K562 (cell line): ENCODE results near the gene INSM1. TPM values are rescaled to one million over a fixed set of nuclear protein-coding genes. Genes with fewer than 3 reads are reported as not detected.

Experiments
- ATAC-seq: fragments of 200-7000 bp; cut with Tn5 transposase; 3 replicates; pipeline ENCODE4 v1.9.1; 2020; ENCODE audit warnings: moderate library complexity
- BruUV-seq: library from RNA; stranded (reverse); fragments of 400-500 nt; replicated peaks from 2 replicates; lab custom pipeline; 2021; lab: Mats Ljungman, UMichigan
- CTCF ChIA-PET: fragments of 300-600 bp; formaldehyde crosslinking; extraction: SDS; loops from one replicate; lab custom pipeline; 2021; ENCODE audit warnings: low intra/inter-chr PET ratio; lab: Yijun Ruan, JAX
- POLR2A ChIA-PET: fragments of 300-600, 350-650 bp; sonication (Branson Sonifier 250); formaldehyde crosslinking; extraction: SDS; loops from one replicate; lab custom pipeline; 2021; ENCODE audit warnings: antibody characterized with exemption, inconsistent platforms; lab: Yijun Ruan, JAX
- DNase-seq, 4 experiments: peaks; one replicate each; pipeline versions ENCODE4 v3.0.0 to v3.0.0-alpha.2; 2011 to 2018; ENCODE audit warnings: low spot score in 3 of 4, mixed read lengths in 3 of 4; ENCODE audit errors: extremely low read depth in 1 of 4
- FAIRE-seq: peaks from 2 replicates; lab custom pipeline; 2011; peaks lifted over from hg19 to GRCh38; lab: Jason Lieb, UNC
- H2AFZ ChIP-seq: 2 replicates; pipeline ENCODE4 v1.6.0; 2011; ENCODE audit warnings: low read depth, low read length, control low read depth, inconsistent platforms
- H3K27ac ChIP-seq: fragments of 200-600 bp; 3 replicates; pipeline ENCODE4 v1.8.0; 2011; ENCODE audit warnings: low read depth, mild to moderate bottlenecking, control low read depth, inconsistent platforms, low read length, moderate library complexity, mixed read lengths; ENCODE audit errors: extremely low read depth
- H3K27me3 ChIP-seq, 2 experiments: fragments of 300-600 bp in 1 of 2; 2 replicates in 1 of 2; 3 replicates in 1 of 2; pipeline versions ENCODE4 v1.6.0 to v1.8.0; 2011; ENCODE audit warnings: inconsistent platforms in 2 of 2, low read length in 2 of 2, mild to moderate bottlenecking in 1 of 2, mixed read lengths in 1 of 2, moderate library complexity in 1 of 2; ENCODE audit not compliant: control insufficient read depth in 2 of 2, insufficient read depth in 2 of 2
- H3K36me3 ChIP-seq: fragments of 300-600 bp; 3 replicates; pipeline ENCODE4 v1.8.0; 2011; ENCODE audit warnings: mild to moderate bottlenecking, low read length, inconsistent platforms; ENCODE audit not compliant: control insufficient read depth, insufficient read depth
- H3K4me1 ChIP-seq, 2 experiments: fragments of 200-600 bp in 1 of 2; replicated peaks in 1 of 2; 2 replicates in 1 of 2; 3 replicates in 1 of 2; pipeline versions ENCODE4 v1.5.1 to v1.8.0; 2011; ENCODE audit warnings: inconsistent platforms in 2 of 2, low read length in 2 of 2, mild to moderate bottlenecking in 1 of 2, mixed read lengths in 1 of 2, moderate library complexity in 1 of 2; ENCODE audit not compliant: control insufficient read depth in 2 of 2, insufficient read depth in 2 of 2
- H3K4me2 ChIP-seq: 2 replicates; pipeline ENCODE4 v1.6.1; 2011; ENCODE audit warnings: low read length, control low read depth, inconsistent platforms, mixed read lengths; ENCODE audit not compliant: insufficient read depth
- H3K4me3 ChIP-seq: fragments of 200-600 bp; sonication (generic), shearing (Covaris generic); 2 replicates; pipeline ENCODE4 v1.5.1; 2016; ENCODE audit warnings: control low read depth, inconsistent platforms
- H3K79me2 ChIP-seq: fragments of 200-600 bp; 3 replicates; pipeline ENCODE4 v1.8.0; 2011; ENCODE audit warnings: low read length, inconsistent platforms; ENCODE audit not compliant: control insufficient read depth, insufficient read depth
- H3K9ac ChIP-seq, 2 experiments: 2 replicates each; pipeline versions ENCODE4 v1.6.0 to v1.6.1; 2011; ENCODE audit warnings: low read depth in 2 of 2, low read length in 2 of 2, control low read depth in 1 of 2, inconsistent platforms in 1 of 2, mild to moderate bottlenecking in 1 of 2, mixed read lengths in 1 of 2; ENCODE audit not compliant: insufficient read depth in 1 of 2
- H3K9me1 ChIP-seq: one replicate; pipeline ENCODE4 v1.6.0; 2011; ENCODE audit warnings: inconsistent platforms, mild to moderate bottlenecking, low read length, moderate library complexity; ENCODE audit not compliant: control insufficient read depth, insufficient read depth
- H3K9me3 ChIP-seq: replicated peaks from 2 replicates; pipeline ENCODE4 v1.5.1; 2011; ENCODE audit warnings: low read depth, low read length, inconsistent platforms; ENCODE audit not compliant: control insufficient read depth, insufficient read depth
- H4K20me1 ChIP-seq: replicated peaks from 2 replicates; pipeline ENCODE4 v1.6.1; 2011; ENCODE audit warnings: low read length, inconsistent platforms, mixed read lengths; ENCODE audit not compliant: control insufficient read depth, insufficient read depth
- HSF4 ChIP-seq: fragments of 250-450 bp; sonication (Bioruptor Pico); IDR thresholded peaks from 2 replicates; pipeline ENCODE4 v2.1.2; 2022; ENCODE audit warnings: mild to moderate bottlenecking, moderate library complexity, borderline replicate concordance
- SAFB ChIP-seq: fragments of 200-400 bp; formaldehyde crosslinking; IDR thresholded peaks from 2 replicates; pipeline ENCODE4 v1.6.1; 2017; ENCODE audit warnings: low read depth, low read length, borderline replicate concordance
- ZNF212 ChIP-seq: fragments of 450-650 bp; formaldehyde crosslinking; IDR thresholded peaks from 2 replicates; pipeline ENCODE4 v1.4.0; 2020; ENCODE audit warnings: mild to moderate bottlenecking
- ZNF639 ChIP-seq, 2 experiments: fragments of 200-800 bp in 1 of 2; sonication (Bioruptor generic) in 1 of 2; sonication (generic) in 1 of 2; formaldehyde crosslinking in 1 of 2; IDR thresholded peaks in 1 of 2; conservative IDR thresholded peaks in 1 of 2; 2 replicates each; pipeline versions ENCODE4 v1.5.0 to v1.6.1; 2016 to 2020; ENCODE audit warnings: missing compliant biosample characterization in 1 of 2, missing genetic modification characterization in 1 of 2, missing genetic modification reagents in 1 of 2
- WGBS: fragments of 100-300 bp; shearing (Covaris generic); methylation state at CpG from one replicate; pipeline ENCODE4 v1.1.6; 2016; ENCODE audit warnings: low coverage, mixed read lengths; ENCODE audit not compliant: insufficient coverage; ENCODE audit errors: missing lambda C conversion rate; 5-methylcytosine and 5-hydroxymethylcytosine counted together
- in situ Hi-C: fragments of 300-500 bp; cut with MboI; formaldehyde crosslinking; loops from 4 replicates; pipeline ENCODE4 v1.15.0; 2018; ENCODE audit warnings: inconsistent platforms, mixed read lengths
- intact Hi-C: fragments of 100-400 bp; cut with micrococcal nuclease; formaldehyde crosslinking; loops from 2 replicates; pipeline ENCODE4 v1.14.2; 2022
- polyA plus RNA-seq, 8 experiments: library from polyadenylated mRNA; depleted of rRNA in 4 of 8; stranded (reverse) in 5 of 8; unstranded in 3 of 8; fragments of >200 nt; fragmentation: Nextera tagmentation in 2 of 8; fragmentation: Illumina TruSeq in 1 of 8; extraction: Ambion mirVana in 2 of 8; extraction: Trizol in 1 of 8; gene quantifications; 2 replicates each; pipeline versions ENCODE4 v1.2.1 to v1.2.3, GENCODE V29; 2011 to 2014; ENCODE audit warnings: inconsistent platforms in 1 of 8, missing spikeins in 1 of 8
- total RNA-seq, 7 experiments: library from RNA; depleted of rRNA in 6 of 7; stranded (reverse); fragments of >200 nt in 6 of 7; fragmentation: Illumina TruSeq in 2 of 7; extraction: Trizol in 2 of 7; gene quantifications; 2 replicates each; pipeline versions ENCODE4 v1.2.1 to v1.2.3, GENCODE V29; 2011 to 2021; ENCODE audit warnings: low replicate concordance in 1 of 7
- TF ChIP-seq, protein P1 (sequence below): IDR thresholded peaks from 2 replicates; pipeline ENCODE4 v1.6.1; 2014; ENCODE audit warnings: antibody characterized with exemption
- TF ChIP-seq, protein P2 (sequence below): fragments of 250-450 bp; sonication (Bioruptor Pico); IDR thresholded peaks from 2 replicates; pipeline ENCODE4 v1.8.0; 2021; ENCODE audit warnings: mild to moderate bottlenecking, moderate library complexity
- TF ChIP-seq, protein P3 (sequence below): fragments of 250-450 bp; sonication (Bioruptor Pico); IDR thresholded peaks from 2 replicates; pipeline ENCODE4 v1.5.0; 2021
- TF ChIP-seq, protein P4 (sequence below), 2 experiments: fragments of 450-650 bp; IDR thresholded peaks; 2 replicates each; pipeline ENCODE4 v1.6.1; 2018; ENCODE audit warnings: mild to moderate bottlenecking in 2 of 2, low read depth in 1 of 2; ENCODE audit not compliant: partially characterized antibody in 2 of 2

Gene INSM1
- total and polyA plus RNA-seq, 9 of the 15 experiments (the other 6 are each of a cell fraction or from before 2014, with no cell fraction given) = not detected

DNA sequence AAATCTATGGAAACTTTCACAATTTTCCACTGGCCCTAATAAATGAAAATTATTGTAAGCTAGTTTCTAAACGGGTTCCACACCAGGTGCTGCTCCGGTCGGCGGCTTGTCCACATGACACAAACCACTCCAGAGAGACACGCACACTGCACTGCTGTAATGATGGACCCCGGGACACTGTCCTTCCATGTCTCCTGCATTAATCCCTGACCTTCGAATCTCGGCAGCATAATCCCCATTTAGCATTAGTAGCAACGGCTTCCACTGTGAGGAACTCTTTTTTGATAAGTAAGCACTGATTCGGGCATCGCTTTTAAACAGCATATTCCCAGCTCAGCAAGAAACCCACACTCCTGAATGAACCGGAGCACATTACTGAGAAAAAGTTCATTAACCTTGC lies 43.5 kb downstream of the INSM1 start:
- H4K20me1 ChIP-seq = no peaks in the 10 kb centered on the region; the same call in 1 of the 2 replicates
- H3K27ac ChIP-seq = no peak overlapping the region
- no peak overlapping the region for H3K9ac ChIP-seq
- H3K9me1 ChIP-seq = no peaks in the 10 kb centered on the region
- no peaks in the 10 kb centered on the region for H3K9me3 ChIP-seq
- DNase-seq (no peak), FAIRE-seq (no peak), ATAC-seq (no peak)
- H3K36me3 ChIP-seq = no peaks in the 10 kb centered on the region
- no peaks in the 10 kb centered on the region for H3K4me1 ChIP-seq
- no peaks in the 10 kb centered on the region for H3K79me2 ChIP-seq
- intact Hi-C loops = no loop called here
- WGBS = 22% methylated on average over 9 of the region's 12 CpGs
- ChIA-PET POLR2A (no interaction called here), CTCF (no interaction called here)
- in situ Hi-C loops = no loop called here
- no TSS peak for BruUV-seq
- no peak overlapping the region for H3K4me3 ChIP-seq
- H2AFZ ChIP-seq = no peak overlapping the region
- H3K27me3 ChIP-seq = peaks cover 0 to 9% of the 10 kb centered on the region in 2 experiments; a peak in 3 of 5 replicates
- no peak overlapping the region for H3K4me2 ChIP-seq
- TF ChIP-seq, protein P1, sequence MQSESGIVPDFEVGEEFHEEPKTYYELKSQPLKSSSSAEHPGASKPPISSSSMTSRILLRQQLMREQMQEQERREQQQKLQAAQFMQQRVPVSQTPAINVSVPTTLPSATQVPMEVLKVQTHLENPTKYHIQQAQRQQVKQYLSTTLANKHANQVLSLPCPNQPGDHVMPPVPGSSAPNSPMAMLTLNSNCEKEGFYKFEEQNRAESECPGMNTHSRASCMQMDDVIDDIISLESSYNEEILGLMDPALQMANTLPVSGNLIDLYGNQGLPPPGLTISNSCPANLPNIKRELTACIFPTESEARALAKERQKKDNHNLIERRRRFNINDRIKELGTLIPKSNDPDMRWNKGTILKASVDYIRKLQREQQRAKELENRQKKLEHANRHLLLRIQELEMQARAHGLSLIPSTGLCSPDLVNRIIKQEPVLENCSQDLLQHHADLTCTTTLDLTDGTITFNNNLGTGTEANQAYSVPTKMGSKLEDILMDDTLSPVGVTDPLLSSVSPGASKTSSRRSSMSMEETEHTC = no peak
- TF ChIP-seq, protein P2, sequence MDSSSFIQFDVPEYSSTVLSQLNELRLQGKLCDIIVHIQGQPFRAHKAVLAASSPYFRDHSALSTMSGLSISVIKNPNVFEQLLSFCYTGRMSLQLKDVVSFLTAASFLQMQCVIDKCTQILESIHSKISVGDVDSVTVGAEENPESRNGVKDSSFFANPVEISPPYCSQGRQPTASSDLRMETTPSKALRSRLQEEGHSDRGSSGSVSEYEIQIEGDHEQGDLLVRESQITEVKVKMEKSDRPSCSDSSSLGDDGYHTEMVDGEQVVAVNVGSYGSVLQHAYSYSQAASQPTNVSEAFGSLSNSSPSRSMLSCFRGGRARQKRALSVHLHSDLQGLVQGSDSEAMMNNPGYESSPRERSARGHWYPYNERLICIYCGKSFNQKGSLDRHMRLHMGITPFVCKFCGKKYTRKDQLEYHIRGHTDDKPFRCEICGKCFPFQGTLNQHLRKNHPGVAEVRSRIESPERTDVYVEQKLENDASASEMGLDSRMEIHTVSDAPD (CRISPR knock-in tag) = no peak
- TF ChIP-seq SAFB (no peak), HSF4 (CRISPR knock-in tag) (no peak), ZNF639 (CRISPR knock-in tag; conservative IDR thresholded peaks at IDR 0.05 in 1 of 2, IDR thresholded peaks at IDR 0.05 in 1 of 2) (no peak), ZNF212 (CRISPR knock-in tag) (no peak)
- TF ChIP-seq, protein P3, sequence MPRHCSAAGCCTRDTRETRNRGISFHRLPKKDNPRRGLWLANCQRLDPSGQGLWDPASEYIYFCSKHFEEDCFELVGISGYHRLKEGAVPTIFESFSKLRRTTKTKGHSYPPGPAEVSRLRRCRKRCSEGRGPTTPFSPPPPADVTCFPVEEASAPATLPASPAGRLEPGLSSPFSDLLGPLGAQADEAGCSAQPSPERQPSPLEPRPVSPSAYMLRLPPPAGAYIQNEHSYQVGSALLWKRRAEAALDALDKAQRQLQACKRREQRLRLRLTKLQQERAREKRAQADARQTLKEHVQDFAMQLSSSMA = no peak
- TF ChIP-seq, protein P4, sequence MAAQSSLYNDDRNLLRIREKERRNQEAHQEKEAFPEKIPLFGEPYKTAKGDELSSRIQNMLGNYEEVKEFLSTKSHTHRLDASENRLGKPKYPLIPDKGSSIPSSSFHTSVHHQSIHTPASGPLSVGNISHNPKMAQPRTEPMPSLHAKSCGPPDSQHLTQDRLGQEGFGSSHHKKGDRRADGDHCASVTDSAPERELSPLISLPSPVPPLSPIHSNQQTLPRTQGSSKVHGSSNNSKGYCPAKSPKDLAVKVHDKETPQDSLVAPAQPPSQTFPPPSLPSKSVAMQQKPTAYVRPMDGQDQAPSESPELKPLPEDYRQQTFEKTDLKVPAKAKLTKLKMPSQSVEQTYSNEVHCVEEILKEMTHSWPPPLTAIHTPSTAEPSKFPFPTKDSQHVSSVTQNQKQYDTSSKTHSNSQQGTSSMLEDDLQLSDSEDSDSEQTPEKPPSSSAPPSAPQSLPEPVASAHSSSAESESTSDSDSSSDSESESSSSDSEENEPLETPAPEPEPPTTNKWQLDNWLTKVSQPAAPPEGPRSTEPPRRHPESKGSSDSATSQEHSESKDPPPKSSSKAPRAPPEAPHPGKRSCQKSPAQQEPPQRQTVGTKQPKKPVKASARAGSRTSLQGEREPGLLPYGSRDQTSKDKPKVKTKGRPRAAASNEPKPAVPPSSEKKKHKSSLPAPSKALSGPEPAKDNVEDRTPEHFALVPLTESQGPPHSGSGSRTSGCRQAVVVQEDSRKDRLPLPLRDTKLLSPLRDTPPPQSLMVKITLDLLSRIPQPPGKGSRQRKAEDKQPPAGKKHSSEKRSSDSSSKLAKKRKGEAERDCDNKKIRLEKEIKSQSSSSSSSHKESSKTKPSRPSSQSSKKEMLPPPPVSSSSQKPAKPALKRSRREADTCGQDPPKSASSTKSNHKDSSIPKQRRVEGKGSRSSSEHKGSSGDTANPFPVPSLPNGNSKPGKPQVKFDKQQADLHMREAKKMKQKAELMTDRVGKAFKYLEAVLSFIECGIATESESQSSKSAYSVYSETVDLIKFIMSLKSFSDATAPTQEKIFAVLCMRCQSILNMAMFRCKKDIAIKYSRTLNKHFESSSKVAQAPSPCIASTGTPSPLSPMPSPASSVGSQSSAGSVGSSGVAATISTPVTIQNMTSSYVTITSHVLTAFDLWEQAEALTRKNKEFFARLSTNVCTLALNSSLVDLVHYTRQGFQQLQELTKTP (IDR thresholded peaks at IDR 0.05; ENCODE audit: low read depth in 1 of 2, partially characterized antibody in 2 of 2) = no peak
